GM21576 (cell line): ENCODE results near the gene PPIL6.
A peak's percentile ranks its signal among the peaks of the same experiment; 100 is the strongest.

Source experiments
- ATAC-seq: cut with Tn5 transposase; IDR thresholded peaks from one replicate; pipeline ENCODE4 v1.9.1; 2021; ENCODE audit warnings: mild to moderate bottlenecking, moderate library complexity; ENCODE audit not compliant: unreplicated experiment

Gene PPIL6

GRCh38 chr6:109440331-109441068 lies at the start of gene PPIL6, which contains the start of gene SMPD2:
Gene PPIL6 (minus strand): TSS chr6:109440628. CDS start chr6:109440590, 38 bp downstream.
Gene SMPD2 (plus strand): TSS chr6:109440724. CDS start chr6:109441122, 398 bp downstream.
- ATAC-seq = peak; percentile 82

- ATAC-seq = no peak
Measured at GRCh38 chr6:109488001-109488400, 47.6 kb upstream of the PPIL6 start.

- no peak for ATAC-seq
Measured at GRCh38 chr6:109486068-109486467, 45.6 kb upstream of the PPIL6 start.

- ATAC-seq = no peak
Measured at GRCh38 chr6:109485266-109485935, 45.0 kb upstream of the PPIL6 start.

- ATAC-seq = no peak
Measured at GRCh38 chr6:109484122-109484521, 43.7 kb upstream of the PPIL6 start.

- ATAC-seq = peak; percentile 4
Measured at GRCh38 chr6:109483735-109484057, 43.3 kb upstream of the PPIL6 start.

- ATAC-seq = peak; percentile 88
Measured at GRCh38 chr6:109482905-109483734, 42.7 kb upstream of the PPIL6 start, which contains the start of gene ZBTB24. Gene ZBTB24 (minus strand): TSS chr6:109483219. CDS start chr6:109482026, 1,193 bp downstream.

- no peak for ATAC-seq
Measured at GRCh38 chr6:109480993-109481480, 40.6 kb upstream of the PPIL6 start.

GRCh38 chr6:109478841-109479624 lies 38.6 kb upstream of the PPIL6 start:
- no peak for ATAC-seq

GRCh38 chr6:109478222-109478805 lies 37.9 kb upstream of the PPIL6 start:
- ATAC-seq = no peak

GRCh38 chr6:109477725-109478124 lies 37.3 kb upstream of the PPIL6 start:
- peak; percentile 39 for ATAC-seq

GRCh38 chr6:109477184-109477583 lies 36.8 kb upstream of the PPIL6 start:
- no peak for ATAC-seq

GRCh38 chr6:109475625-109476024 lies 35.2 kb upstream of the PPIL6 start:
- ATAC-seq = no peak

GRCh38 chr6:109474995-109475394 lies 34.6 kb upstream of the PPIL6 start:
- ATAC-seq = no peak

- ATAC-seq = no peak
Measured at GRCh38 chr6:109473120-109473519, 32.7 kb upstream of the PPIL6 start.

- peak; percentile 61 for ATAC-seq
Measured at GRCh38 chr6:109472132-109472995, 31.9 kb upstream of the PPIL6 start.

GRCh38 chr6:109471105-109471810 lies 30.8 kb upstream of the PPIL6 start:
- no peak for ATAC-seq

- no peak for ATAC-seq
Measured at GRCh38 chr6:109469591-109470189, 29.3 kb upstream of the PPIL6 start.
